ENCODE data around the gene FAM32A. TPM values are rescaled to one million over a fixed set of nuclear protein-coding genes. Genes with fewer than 3 reads are reported as not detected.

FAM32A gene
- total and polyA plus RNA-seq, 3 donors from 2014 or later = 62.0 to 87.0 (median 71.2) TPM

DNA sequence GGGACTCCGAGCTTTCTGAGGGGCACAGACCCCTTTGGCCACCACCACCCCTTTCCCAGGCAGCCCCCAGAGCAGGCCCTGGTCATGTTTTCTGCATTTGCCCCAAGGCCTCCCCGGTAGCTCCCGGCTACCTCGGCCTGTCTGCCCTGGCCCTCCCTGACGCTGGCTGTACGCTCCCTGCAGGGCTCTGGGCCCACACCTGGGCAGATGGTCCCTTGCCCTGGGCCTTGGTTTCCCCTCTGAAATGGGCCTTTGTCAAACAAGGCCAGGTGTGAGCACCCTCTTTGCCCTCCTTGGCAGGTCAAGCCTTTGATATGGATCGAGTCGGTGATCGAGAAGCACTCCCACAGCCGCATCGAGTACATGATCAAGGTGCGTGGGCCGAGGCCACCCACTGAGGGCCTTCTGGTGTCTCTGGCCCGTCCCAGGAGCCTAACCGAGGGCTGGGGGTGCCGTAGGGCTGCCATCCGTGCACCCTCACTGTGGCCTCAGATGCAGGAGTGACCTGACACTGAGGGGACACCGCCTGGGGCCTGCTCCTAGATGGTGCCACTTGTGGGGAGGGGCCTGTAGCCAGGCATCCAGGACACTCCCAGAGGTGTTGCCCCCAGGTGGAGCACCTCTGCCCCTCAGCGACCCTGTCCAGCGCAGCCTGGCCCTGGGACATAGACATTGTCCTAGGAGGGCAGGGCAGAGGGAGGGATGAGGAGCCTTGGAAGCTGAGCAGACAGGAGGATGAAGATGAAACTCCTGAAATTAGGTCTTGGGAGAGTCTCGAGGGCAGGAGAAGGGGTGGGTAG, 42.8 kb downstream of the FAM32A start:
- TF ChIP-seq, protein P1, sequence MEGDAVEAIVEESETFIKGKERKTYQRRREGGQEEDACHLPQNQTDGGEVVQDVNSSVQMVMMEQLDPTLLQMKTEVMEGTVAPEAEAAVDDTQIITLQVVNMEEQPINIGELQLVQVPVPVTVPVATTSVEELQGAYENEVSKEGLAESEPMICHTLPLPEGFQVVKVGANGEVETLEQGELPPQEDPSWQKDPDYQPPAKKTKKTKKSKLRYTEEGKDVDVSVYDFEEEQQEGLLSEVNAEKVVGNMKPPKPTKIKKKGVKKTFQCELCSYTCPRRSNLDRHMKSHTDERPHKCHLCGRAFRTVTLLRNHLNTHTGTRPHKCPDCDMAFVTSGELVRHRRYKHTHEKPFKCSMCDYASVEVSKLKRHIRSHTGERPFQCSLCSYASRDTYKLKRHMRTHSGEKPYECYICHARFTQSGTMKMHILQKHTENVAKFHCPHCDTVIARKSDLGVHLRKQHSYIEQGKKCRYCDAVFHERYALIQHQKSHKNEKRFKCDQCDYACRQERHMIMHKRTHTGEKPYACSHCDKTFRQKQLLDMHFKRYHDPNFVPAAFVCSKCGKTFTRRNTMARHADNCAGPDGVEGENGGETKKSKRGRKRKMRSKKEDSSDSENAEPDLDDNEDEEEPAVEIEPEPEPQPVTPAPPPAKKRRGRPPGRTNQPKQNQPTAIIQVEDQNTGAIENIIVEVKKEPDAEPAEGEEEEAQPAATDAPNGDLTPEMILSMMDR (IDR thresholded peaks at IDR 0.05) = no peak
- no peak for TF ChIP-seq POLR2A (IDR thresholded peaks at IDR 0.05)
- no peak for DNase-seq

DNA sequence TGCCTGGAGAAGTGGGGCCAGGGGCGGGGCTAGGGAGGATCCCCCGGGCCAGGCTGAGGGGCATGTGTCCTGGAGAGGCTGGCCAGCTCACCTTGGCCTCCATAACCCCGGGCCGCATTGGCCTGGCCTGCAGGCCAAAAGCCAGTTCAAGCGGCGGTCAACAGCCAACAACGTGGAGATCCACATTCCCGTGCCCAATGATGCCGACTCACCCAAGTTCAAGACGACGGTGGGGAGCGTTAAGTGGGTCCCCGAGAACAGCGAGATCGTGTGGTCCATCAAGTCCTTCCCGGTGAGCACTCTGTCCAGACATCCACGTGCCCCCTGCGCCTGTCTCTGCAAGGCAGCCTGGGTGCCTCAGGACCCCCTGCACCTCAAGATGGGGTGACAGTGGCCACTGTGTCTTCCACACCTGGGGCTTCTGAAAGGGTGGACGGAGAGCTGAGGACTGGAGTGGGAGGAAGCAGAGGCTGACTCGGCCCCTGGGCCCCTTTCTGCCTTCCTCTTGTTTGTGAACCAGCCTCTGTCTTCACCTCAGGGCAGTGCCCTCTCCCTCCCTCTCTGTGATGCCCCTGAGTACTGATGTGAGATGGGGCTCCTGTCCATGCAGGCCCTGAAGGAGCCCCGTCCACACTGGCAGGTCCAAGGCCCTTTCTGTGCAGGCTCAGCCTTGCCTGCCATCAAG, 43.6 kb downstream of the FAM32A start:
- TF ChIP-seq, protein P1 (IDR thresholded peaks at IDR 0.05) = no peak
- no peak for TF ChIP-seq POLR2A (IDR thresholded peaks at IDR 0.05)
- Histone ChIP-seq H3K9me3 (no peaks in the 10 kb centered on the region), H3K4me1 (no peaks in the 10 kb centered on the region), H3K4me3 (no peak overlapping the region), H3K27me3 (no peaks in the 10 kb centered on the region), H3K36me3 (ENCODE audit: low read depth, missing control alignments) (no peaks in the 10 kb centered on the region), H3K27ac (no peak overlapping the region)
- intact Hi-C loops (cut with DNase I; ENCODE audit: low total_unique reads) = no loop called here
- DNase-seq = no peak
- WGBS, 2 donors = 88 to 93% methylated on average over 19 to 21 of the region's 21 CpGs

More for the DNA sequence above, 42.8 kb downstream of the FAM32A start:
- Histone ChIP-seq H3K4me1 (no peaks in the 10 kb centered on the region), H3K4me3 (no peak overlapping the region), H3K9me3 (no peaks in the 10 kb centered on the region), H3K36me3 (ENCODE audit: low read depth, missing control alignments) (no peaks in the 10 kb centered on the region), H3K27ac (no peak overlapping the region), H3K27me3 (no peaks in the 10 kb centered on the region)
- intact Hi-C loops (cut with DNase I; ENCODE audit: low total_unique reads) = no loop called here
- 92 to 94% methylated on average over 12 to 21 of the region's 21 CpGs for WGBS, 2 donors

GRCh38 chr19:16229322-16229641, 44.1 kb downstream of the FAM32A start:
- no peak for TF ChIP-seq POLR2A (IDR thresholded peaks at IDR 0.05)
- TF ChIP-seq, protein P1 (IDR thresholded peaks at IDR 0.05) = no peak
- H3K27ac ChIP-seq = no peak overlapping the region
- no peak for DNase-seq
- H3K4me1 ChIP-seq = no peaks in the 10 kb centered on the region
- H3K27me3 ChIP-seq = no peaks in the 10 kb centered on the region
- H3K36me3 ChIP-seq (ENCODE audit: low read depth, missing control alignments) = no peaks in the 10 kb centered on the region
- 93 to 100% methylated on average over 1 to 9 of the region's 9 CpGs for WGBS, 2 donors
- H3K4me3 ChIP-seq = no peak overlapping the region
- intact Hi-C loops (cut with DNase I; ENCODE audit: low total_unique reads) = no loop called here
- no peaks in the 10 kb centered on the region for H3K9me3 ChIP-seq

GRCh38 chr19:16232127-16232526, 46.9 kb downstream of the FAM32A start:
- intact Hi-C loops (cut with DNase I; ENCODE audit: low total_unique reads) = no loop called here
- no peaks in the 10 kb centered on the region for H3K4me1 ChIP-seq
- H3K4me3 ChIP-seq = no peak overlapping the region
- H3K27me3 ChIP-seq = no peaks in the 10 kb centered on the region
- no peaks in the 10 kb centered on the region for H3K36me3 ChIP-seq (ENCODE audit: low read depth, missing control alignments)
- DNase-seq = no peak
- no peaks in the 10 kb centered on the region for H3K9me3 ChIP-seq
- WGBS, 2 donors = 96% methylated on average over 16 of the region's 16 CpGs
- H3K27ac ChIP-seq = no peak overlapping the region
- TF ChIP-seq POLR2A (IDR thresholded peaks at IDR 0.05) = no peak
- TF ChIP-seq, protein P1 (IDR thresholded peaks at IDR 0.05) = no peak

Data from testis (tissue), 3 donors.